Liver (tissue), 3 donors: ENCODE measurements around the gene SEMA4G.

ENCODE experiments used
- TAF1 ChIP-seq: conservative IDR thresholded peaks from 2 replicates; pipeline ENCODE4 v1.6.1; 2016; ENCODE audit warnings: antibody characterized with exemption, mild to moderate bottlenecking
- TF ChIP-seq, protein P1 (sequence below): fragments of 150-350 bp; IDR thresholded peaks from 2 replicates; pipeline ENCODE4 v1.5.1; 2017; ENCODE audit warnings: improper control_type of control experiment, low read depth, low read length; ENCODE audit not compliant: missing input control
- TF ChIP-seq, protein P2 (sequence below): IDR thresholded peaks from 2 replicates; pipeline ENCODE4 v1.6.1; 2016; ENCODE audit warnings: antibody characterized with exemption
- donor health status: healthy.
- donor health status: healthy.

DNA sequence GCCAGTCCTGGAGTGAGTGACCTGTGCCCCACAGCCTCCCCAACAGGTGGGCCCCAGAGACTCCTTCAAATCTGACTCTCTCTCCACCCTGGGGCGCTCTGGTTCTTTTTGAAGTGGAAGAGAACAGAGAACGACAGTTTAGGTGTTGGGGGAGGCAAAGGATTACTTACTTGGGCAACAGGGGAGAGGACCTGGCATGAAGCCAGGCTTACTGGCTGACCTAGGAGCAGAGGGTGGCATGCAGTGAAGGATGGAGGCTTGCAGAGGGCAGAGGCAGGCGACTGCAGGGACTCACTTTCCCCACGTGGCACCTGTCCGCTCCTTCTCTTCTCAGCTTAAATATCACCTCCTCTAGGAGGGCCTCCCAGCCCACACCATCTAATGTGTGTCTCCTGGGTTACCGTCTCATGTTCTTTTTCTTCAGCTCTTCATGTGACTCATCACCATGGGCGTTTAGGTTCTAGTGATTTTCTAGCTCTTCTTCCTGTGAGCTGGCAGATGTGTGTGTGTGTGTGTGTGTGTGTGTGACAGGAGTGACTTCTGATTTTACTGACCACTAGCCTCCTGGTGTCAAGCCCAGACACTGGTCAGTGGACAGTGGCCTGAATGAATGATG lies 45.8 kb downstream of the SEMA4G start:
- TF ChIP-seq, protein P1, sequence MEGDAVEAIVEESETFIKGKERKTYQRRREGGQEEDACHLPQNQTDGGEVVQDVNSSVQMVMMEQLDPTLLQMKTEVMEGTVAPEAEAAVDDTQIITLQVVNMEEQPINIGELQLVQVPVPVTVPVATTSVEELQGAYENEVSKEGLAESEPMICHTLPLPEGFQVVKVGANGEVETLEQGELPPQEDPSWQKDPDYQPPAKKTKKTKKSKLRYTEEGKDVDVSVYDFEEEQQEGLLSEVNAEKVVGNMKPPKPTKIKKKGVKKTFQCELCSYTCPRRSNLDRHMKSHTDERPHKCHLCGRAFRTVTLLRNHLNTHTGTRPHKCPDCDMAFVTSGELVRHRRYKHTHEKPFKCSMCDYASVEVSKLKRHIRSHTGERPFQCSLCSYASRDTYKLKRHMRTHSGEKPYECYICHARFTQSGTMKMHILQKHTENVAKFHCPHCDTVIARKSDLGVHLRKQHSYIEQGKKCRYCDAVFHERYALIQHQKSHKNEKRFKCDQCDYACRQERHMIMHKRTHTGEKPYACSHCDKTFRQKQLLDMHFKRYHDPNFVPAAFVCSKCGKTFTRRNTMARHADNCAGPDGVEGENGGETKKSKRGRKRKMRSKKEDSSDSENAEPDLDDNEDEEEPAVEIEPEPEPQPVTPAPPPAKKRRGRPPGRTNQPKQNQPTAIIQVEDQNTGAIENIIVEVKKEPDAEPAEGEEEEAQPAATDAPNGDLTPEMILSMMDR, result no peak
- TF ChIP-seq, protein P2, sequence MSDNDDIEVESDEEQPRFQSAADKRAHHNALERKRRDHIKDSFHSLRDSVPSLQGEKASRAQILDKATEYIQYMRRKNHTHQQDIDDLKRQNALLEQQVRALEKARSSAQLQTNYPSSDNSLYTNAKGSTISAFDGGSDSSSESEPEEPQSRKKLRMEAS, result no peak
- TF ChIP-seq TAF1, result no peak
